Gastrocnemius medialis (tissue), 4 donors: ENCODE measurements around the gene CFAP299. TPM values are rescaled to one million over a fixed set of nuclear protein-coding genes. Genes with fewer than 3 reads are reported as not detected.

Experiments
- ATAC-seq, 2 donors: fragments of 150-250 bp; one replicate each; pipeline ENCODE4 v1.9.1; 2016
- DNase-seq, 2 donors: peaks; one replicate each; pipeline ENCODE4 v3.0.0-alpha.2; 2019
- H3K27ac ChIP-seq, 4 donors: fragments of 200-600 bp; sonication (generic); 1 replicate in 1 of 4; 2 replicates in 3 of 4; pipeline ENCODE4 v1.5.1; 2016 to 2018; ENCODE audit warnings: mild to moderate bottlenecking in 2 of 4, moderate library complexity in 1 of 4
- H3K27me3 ChIP-seq, 3 donors: fragments of 200-600 bp; sonication (generic) in 2 of 3; 1 replicate in 1 of 3; 2 replicates in 2 of 3; pipeline versions ENCODE4 v1.5.1 to v1.6.0; 2016 to 2019; ENCODE audit warnings: mild to moderate bottlenecking in 1 of 3, moderate library complexity in 1 of 3
- H3K36me3 ChIP-seq, 2 donors: fragments of 200-600 bp; sonication (generic) in 1 of 2; one replicate each; pipeline ENCODE4 v1.5.1; 2017 to 2018
- H3K4me1 ChIP-seq, 2 donors: fragments of 200-600 bp; sonication (generic) in 1 of 2; one replicate each; pipeline ENCODE4 v1.5.1; 2016 to 2017; ENCODE audit warnings: mild to moderate bottlenecking in 2 of 2
- H3K4me3 ChIP-seq, 4 donors: fragments of 200-600 bp; sonication (generic) in 3 of 4; 1 replicate in 1 of 4; 2 replicates in 3 of 4; pipeline ENCODE4 v1.5.1; 2016 to 2019; ENCODE audit warnings: mild to moderate bottlenecking in 2 of 4
- H3K9me3 ChIP-seq, 3 donors: fragments of 200-600 bp; sonication (generic) in 2 of 3; 1 replicate in 1 of 3; 2 replicates in 2 of 3; pipeline ENCODE4 v1.5.1; 2016 to 2019
- CTCF ChIP-seq, 5 experiments: fragments of 450-650 bp in 3 of 5; fragments of 200-600 bp in 2 of 5; sonication (generic) in 2 of 5; IDR thresholded peaks in 4 of 5; conservative IDR thresholded peaks in 1 of 5; 1 replicate in 4 of 5; 2 replicates in 1 of 5; pipeline ENCODE4 v1.5.1; 2016 to 2019; ENCODE audit warnings: antibody characterized with exemption in 5 of 5, mild to moderate bottlenecking in 3 of 5, moderate library complexity in 3 of 5
- POLR2A ChIP-seq, 2 donors: fragments of 450-650 bp; IDR thresholded peaks; one replicate each; pipeline ENCODE4 v1.6.1; 2017; ENCODE audit warnings: antibody characterized with exemption in 2 of 2, mild to moderate bottlenecking in 2 of 2, moderate library complexity in 2 of 2
- in situ Hi-C, 4 donors: fragments of 200-750 bp; cut with MboI; loops; one replicate each; pipeline versions ENCODE4 v1.15.0 to v1.8.0; 2017; ENCODE audit warnings: low sequenced_read_pairs in 4 of 4
- intact Hi-C: fragments of 100-400 bp; cut with DNase I; formaldehyde crosslinking; loops from one replicate; pipeline ENCODE4 v1.15.1; 2023; ENCODE audit warnings: low total_unique reads
- total RNA-seq, 4 donors: library from RNA; depleted of rRNA; stranded (reverse); fragments of >200 nt; gene quantifications; one replicate each; pipeline versions ENCODE4 v1.1.0 to v1.2.3, GENCODE V29; 2016

The CFAP299 gene
- total RNA-seq, 4 donors from 2014 or later, result not detected

- in situ Hi-C loops (no loop called here), intact Hi-C loops (no loop called here)
- no peaks in the 10 kb centered on the region for H3K4me1 ChIP-seq
- no peak overlapping the region for H3K27ac ChIP-seq
- no peak for ATAC-seq
- no peak for DNase-seq
- no peaks in the 10 kb centered on the region for H3K9me3 ChIP-seq
- H3K36me3 ChIP-seq, result no peaks in the 10 kb centered on the region
- H3K27me3 ChIP-seq, result no peaks in the 10 kb centered on the region
- no peak for TF ChIP-seq CTCF (IDR thresholded peaks at IDR 0.05 in 4 of 5, conservative IDR thresholded peaks at IDR 0.05 in 1 of 5)
- TF ChIP-seq POLR2A (IDR thresholded peaks at IDR 0.05), result no peak
- H3K4me3 ChIP-seq, result no peak overlapping the region
These were observed 119.0 kb downstream of the CFAP299 start for GRCh38 chr4:80454556-80454955.

GRCh38 chr4:80459918-80460473 lies 124.5 kb downstream of the CFAP299 start:
- in situ Hi-C loops (no loop called here), intact Hi-C loops (no loop called here)
- Histone ChIP-seq H3K4me3 (no peak overlapping the region), H3K4me1 (no peaks in the 10 kb centered on the region), H3K36me3 (no peaks in the 10 kb centered on the region), H3K27ac (no peak overlapping the region), H3K27me3 (no peaks in the 10 kb centered on the region), H3K9me3 (no peaks in the 10 kb centered on the region)
- DNase-seq (no peak), ATAC-seq (no peak)
- no peak for TF ChIP-seq POLR2A (IDR thresholded peaks at IDR 0.05)
- TF ChIP-seq CTCF (IDR thresholded peaks at IDR 0.05 in 4 of 5, conservative IDR thresholded peaks at IDR 0.05 in 1 of 5), result no peak

- intact Hi-C loops (no loop called here), in situ Hi-C loops (no loop called here)
- TF ChIP-seq POLR2A (IDR thresholded peaks at IDR 0.05) (no peak), CTCF (IDR thresholded peaks at IDR 0.05 in 4 of 5, conservative IDR thresholded peaks at IDR 0.05 in 1 of 5) (no peak)
- Histone ChIP-seq H3K27me3 (no peaks in the 10 kb centered on the region), H3K4me3 (no peak overlapping the region), H3K9me3 (no peaks in the 10 kb centered on the region), H3K4me1 (no peaks in the 10 kb centered on the region), H3K36me3 (no peaks in the 10 kb centered on the region), H3K27ac (no peak overlapping the region)
- DNase-seq, result no peak
- ATAC-seq, result no peak
These were observed 125.9 kb downstream of the CFAP299 start for GRCh38 chr4:80461412-80461811.

- H3K27me3 ChIP-seq, result no peaks in the 10 kb centered on the region
- no peak overlapping the region for H3K4me3 ChIP-seq
- ATAC-seq, result no peak
- in situ Hi-C loops (no loop called here), intact Hi-C loops (no loop called here)
- H3K9me3 ChIP-seq, result no peaks in the 10 kb centered on the region
- H3K4me1 ChIP-seq, result no peaks in the 10 kb centered on the region
- no peak for DNase-seq
- H3K27ac ChIP-seq, result no peak overlapping the region
- TF ChIP-seq CTCF (IDR thresholded peaks at IDR 0.05 in 4 of 5, conservative IDR thresholded peaks at IDR 0.05 in 1 of 5), result no peak
- TF ChIP-seq POLR2A (IDR thresholded peaks at IDR 0.05), result no peak
- H3K36me3 ChIP-seq, result no peaks in the 10 kb centered on the region
These were observed 127.1 kb downstream of the CFAP299 start for GRCh38 chr4:80462621-80463091.

- Histone ChIP-seq H3K4me1 (no peaks in the 10 kb centered on the region), H3K4me3 (no peak overlapping the region), H3K27me3 (no peaks in the 10 kb centered on the region), H3K27ac (no peak overlapping the region), H3K36me3 (no peaks in the 10 kb centered on the region), H3K9me3 (no peaks in the 10 kb centered on the region)
- in situ Hi-C loops (no loop called here), intact Hi-C loops (no loop called here)
- no peak for ATAC-seq
- TF ChIP-seq POLR2A (IDR thresholded peaks at IDR 0.05), result no peak
- no peak for TF ChIP-seq CTCF (IDR thresholded peaks at IDR 0.05 in 4 of 5, conservative IDR thresholded peaks at IDR 0.05 in 1 of 5)
- no peak for DNase-seq
These were observed 128.0 kb downstream of the CFAP299 start for GRCh38 chr4:80463509-80463908.
